GM19351 (cell line): ENCODE data around the gene EPHB3.
A peak's percentile ranks its signal among the peaks of the same experiment; 100 is the strongest.

Experiments used
- ATAC-seq: cut with Tn5 transposase; IDR thresholded peaks from one replicate; pipeline ENCODE4 v1.9.1; 2021; ENCODE audit warnings: mild to moderate bottlenecking, moderate library complexity; ENCODE audit not compliant: unreplicated experiment

The EPHB3 gene

GRCh38 chr3:184561061-184561912, at the start of gene EPHB3:
Gene EPHB3 (plus strand): TSS chr3:184561785. CDS start chr3:184562236, 451 bp downstream.
- ATAC-seq = peak; percentile 88

- ATAC-seq = no peak
Measured at GRCh38 chr3:184512621-184513020, 49.0 kb upstream of the EPHB3 start.

- peak; percentile 75 for ATAC-seq
Measured at GRCh38 chr3:184513276-184514170, 48.1 kb upstream of the EPHB3 start.

- no peak for ATAC-seq
Measured at GRCh38 chr3:184514171-184514490, 47.5 kb upstream of the EPHB3 start.

- no peak for ATAC-seq
Measured at GRCh38 chr3:184523825-184524615, 37.6 kb upstream of the EPHB3 start.

- ATAC-seq = no peak
Measured at GRCh38 chr3:184524981-184525336, 36.6 kb upstream of the EPHB3 start.

GRCh38 chr3:184525337-184526087, 36.1 kb upstream of the EPHB3 start:
- no peak for ATAC-seq

GRCh38 chr3:184526088-184526433, 35.5 kb upstream of the EPHB3 start:
- no peak for ATAC-seq

- no peak for ATAC-seq
Measured at GRCh38 chr3:184531626-184532280, 29.8 kb upstream of the EPHB3 start.

GRCh38 chr3:184532940-184533732, 28.4 kb upstream of the EPHB3 start:
- ATAC-seq = no peak

GRCh38 chr3:184537885-184538665, 23.5 kb upstream of the EPHB3 start:
- no peak for ATAC-seq

GRCh38 chr3:184538666-184539431, 22.7 kb upstream of the EPHB3 start:
- no peak for ATAC-seq

- ATAC-seq = no peak
Measured at GRCh38 chr3:184539801-184540435, 21.7 kb upstream of the EPHB3 start.

- no peak for ATAC-seq
Measured at GRCh38 chr3:184540777-184541681, 20.6 kb upstream of the EPHB3 start.

GRCh38 chr3:184541886-184542562, 19.6 kb upstream of the EPHB3 start:
- no peak for ATAC-seq

GRCh38 chr3:184542577-184542976, 19.0 kb upstream of the EPHB3 start:
- no peak for ATAC-seq
